Measurements from ENCODE around the gene KARS1. TPM values are rescaled to one million over a fixed set of nuclear protein-coding genes. Genes with fewer than 3 reads are reported as not detected.
"Not testable (repeated sequence)": the region's sequence is repeated elsewhere in the genome, so short reads cannot be mapped to it uniquely, and the experiment has no call there.

KARS1 gene
- total RNA-seq, 2 experiments from 2014 or later: 321 to 325 TPM

DNA sequence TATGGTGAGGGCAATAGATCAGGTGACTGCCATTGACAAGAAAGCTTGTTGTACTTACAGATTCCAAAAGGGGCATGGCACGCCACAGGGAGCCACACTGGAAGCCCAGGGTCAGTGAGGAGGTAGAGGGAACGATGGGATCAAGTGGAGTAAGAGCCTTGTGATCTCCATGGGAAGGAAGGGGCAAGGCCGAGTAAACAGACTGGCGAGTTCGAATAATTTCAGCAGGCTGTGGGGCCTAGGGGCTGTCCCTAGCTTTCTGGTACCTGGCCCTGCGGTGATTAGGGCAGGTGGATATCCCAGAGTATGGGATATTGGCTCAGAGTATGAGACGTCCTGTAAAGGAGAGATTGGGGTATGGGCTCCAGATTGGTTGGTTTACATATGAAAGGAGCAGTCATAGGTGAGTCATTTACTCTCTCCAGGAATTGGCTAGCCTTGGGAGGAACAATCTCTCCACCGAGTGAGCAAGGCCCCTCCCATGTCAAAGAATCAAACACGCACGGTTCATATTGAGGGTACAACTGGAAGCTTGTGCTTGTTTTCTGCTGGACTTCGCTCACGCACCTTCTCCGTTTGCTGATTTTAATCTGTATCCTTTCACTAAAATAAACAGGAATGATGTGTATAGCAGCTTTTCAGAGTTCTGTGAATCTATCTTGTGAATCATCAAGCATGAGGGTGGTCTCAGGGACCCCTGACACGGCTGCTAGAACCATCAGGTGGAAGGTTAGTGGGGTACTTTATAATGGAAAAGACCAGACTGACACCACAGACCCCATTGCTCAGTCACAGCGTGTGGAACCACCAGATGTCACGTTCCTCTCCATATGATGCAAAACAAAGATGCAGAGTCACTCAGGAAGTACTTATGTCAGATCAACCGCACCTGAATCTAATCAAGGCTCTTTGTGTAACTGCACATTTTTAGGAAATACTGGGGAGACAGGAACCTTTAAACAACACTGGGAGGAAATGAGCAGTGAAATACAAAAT, 53.3 kb downstream of the KARS1 start:
- CTCF ChIA-PET: no interaction called here
- POLR2A ChIA-PET: no interaction called here

GRCh38 chr16:75593308-75593707, 54.2 kb downstream of the KARS1 start:
- CTCF ChIA-PET: no interaction called here
- POLR2A ChIA-PET: no interaction called here

DNA sequence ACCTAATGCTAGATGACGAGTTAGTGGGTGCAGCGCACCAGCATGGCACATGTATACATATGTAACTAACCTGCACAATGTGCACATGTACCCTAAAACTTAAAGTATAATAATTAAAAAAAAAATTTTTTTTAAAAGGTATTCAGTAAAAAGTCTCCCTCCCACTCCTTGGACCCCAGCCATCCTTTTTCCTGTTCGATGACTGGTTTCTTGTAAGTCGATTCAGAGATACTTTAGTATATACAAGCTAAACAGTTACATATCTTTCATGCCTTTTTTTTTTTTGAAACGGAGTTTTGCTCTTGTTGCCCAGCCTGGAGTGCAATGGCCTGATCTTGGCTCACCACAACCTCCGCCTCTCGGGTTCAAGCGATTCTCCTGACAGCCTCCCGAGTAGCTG, 55.5 kb downstream of the KARS1 start:
- CTCF ChIA-PET, POLR2A ChIA-PET: not testable (repeated sequence)

- CTCF ChIA-PET: no interaction called here
- POLR2A ChIA-PET: no interaction called here
Measured at GRCh38 chr16:75590920-75591843, 56.3 kb downstream of the KARS1 start.

- POLR2A ChIA-PET: no interaction called here
- CTCF ChIA-PET: no interaction called here
Measured at GRCh38 chr16:75589306-75589705, 58.2 kb downstream of the KARS1 start.

DNA sequence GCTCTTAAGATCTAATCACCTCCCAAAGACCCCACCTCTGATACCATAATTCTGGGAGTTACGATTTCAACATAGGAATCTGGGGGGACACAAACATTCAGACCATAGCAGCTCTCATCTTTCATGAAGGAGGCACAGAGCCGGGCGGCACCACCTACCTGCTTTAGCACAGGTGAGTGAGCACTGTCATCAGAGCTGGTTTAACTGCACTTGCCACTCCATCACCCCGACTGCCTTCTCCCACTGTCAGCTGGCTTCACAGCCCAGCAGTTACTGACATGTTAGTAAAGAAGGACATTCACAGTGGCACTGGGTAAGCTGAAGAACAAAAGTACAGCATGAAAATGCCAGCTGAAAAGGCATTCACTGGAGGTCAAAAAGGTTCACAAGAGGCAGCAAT, 58.7 kb downstream of the KARS1 start:
- CTCF ChIA-PET: no interaction called here
- POLR2A ChIA-PET: no interaction called here

DNA sequence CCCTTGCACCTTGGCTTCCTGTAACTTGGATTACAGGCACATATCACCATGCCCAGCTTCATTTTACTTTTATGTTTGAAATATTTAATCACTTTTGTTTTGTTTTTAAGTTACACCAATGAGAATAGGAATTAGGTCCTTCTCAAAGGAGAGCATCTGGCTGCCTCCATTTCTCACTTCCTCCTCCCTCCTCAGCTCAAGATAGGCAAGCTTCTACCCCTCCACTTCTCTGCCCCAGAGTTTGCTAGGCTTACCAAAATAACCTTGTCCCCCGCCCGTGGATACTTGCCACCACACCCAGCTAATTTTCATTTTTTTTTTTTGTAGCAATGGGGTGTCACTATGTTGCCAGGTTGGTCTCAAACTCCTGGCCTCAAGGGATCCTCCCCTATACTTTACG, 63.4 kb downstream of the KARS1 start:
- POLR2A ChIA-PET: interaction anchor here (0.5 kb wide), 1 partner anchor 54 kb away, joined by 6 read pairs; no protein-coding TSS in a partner anchor
- CTCF ChIA-PET: no interaction called here

GRCh38 chr16:75579281-75579834, 68.1 kb downstream of the KARS1 start:
- ChIA-PET POLR2A (no interaction called here), CTCF (no interaction called here)

DNA sequence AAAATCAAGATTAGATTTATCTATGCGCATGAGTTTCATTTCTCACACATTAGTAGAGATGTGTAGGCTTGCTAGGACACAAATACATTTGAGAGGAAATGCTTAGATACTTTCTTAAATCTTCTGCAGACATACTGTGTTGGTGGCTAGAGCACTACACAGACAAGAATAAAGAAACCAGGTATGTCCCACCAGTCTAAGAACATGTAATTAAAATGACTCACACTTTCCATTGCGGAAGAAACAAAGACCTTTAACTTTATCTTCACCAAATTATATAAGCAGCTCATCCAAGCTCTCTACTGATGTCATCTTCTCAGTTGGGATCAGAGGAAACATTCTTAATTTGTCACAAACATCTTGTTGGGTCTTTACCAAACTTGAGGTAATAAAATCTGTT, 68.7 kb downstream of the KARS1 start:
- ChIA-PET CTCF (interaction anchor here (0.7 kb wide), 1 partner anchor 185 kb away, joined by 3 read pairs; no protein-coding TSS in a partner anchor), POLR2A (no interaction called here)

- ChIA-PET CTCF (interaction anchor here (0.7 kb wide), 1 partner anchor 186 kb away, joined by 3 read pairs; no protein-coding TSS in a partner anchor), POLR2A (interaction anchor here (0.7 kb wide), 1 partner anchor 24 kb away, joined by 5 read pairs; no protein-coding TSS in a partner anchor)
Measured at GRCh38 chr16:75578212-75578611, 69.3 kb downstream of the KARS1 start.

Other genes starting within 250 kb of the KARS1 start
- 10 to 100 TPM; 34.2 to 38.5 TPM for gene CFDP1, start 214.2 kb downstream of the KARS1 start, total RNA-seq
- 10 to 100 TPM; 38.0 to 42.7 TPM for gene TMEM170A, start 183.0 kb downstream of the KARS1 start, total RNA-seq
- gene CHST6, start 152.2 kb downstream of the KARS1 start, total RNA-seq: under 1 TPM; 0.04 to 0.06 TPM
- gene CHST5, start 111.6 kb downstream of the KARS1 start, total RNA-seq: under 1 TPM; 0.27 to 0.44 TPM
- gene TMEM231, start 91.4 kb downstream of the KARS1 start, total RNA-seq: 1 to 10 TPM; 6.0 to 6.4 TPM
- 10 to 100 TPM; 69.9 to 71.8 TPM for gene GABARAPL2, start 81.3 kb downstream of the KARS1 start, total RNA-seq
- gene ADAT1, start 24.4 kb downstream of the KARS1 start, total RNA-seq: 10 to 100 TPM; 53.5 to 57.2 TPM
- gene TERF2IP, start 108 bp upstream of the KARS1 start, total RNA-seq: 10 to 100 TPM; 78.2 to 84.4 TPM
- not detected for gene CPHXL2, start 29.3 kb upstream of the KARS1 start, total RNA-seq
- not detected for gene DUXB, start 53.8 kb upstream of the KARS1 start, total RNA-seq
- gene CPHXL, start 78.8 kb upstream of the KARS1 start, total RNA-seq: not detected

All from activated CD8-positive, alpha-beta memory T cell treated with anti-CD3 and anti-CD28 coated beads for 36 hours (primary cell).